A172 (cell line): Measurements from ENCODE around the gene USF3. TPM values are rescaled to one million over a fixed set of nuclear protein-coding genes. Genes with fewer than 3 reads are reported as not detected.

Experiments
- DNase-seq: peaks from one replicate; pipeline ENCODE4 v3.0.0-alpha.2; 2015; ENCODE audit warnings: low spot score
- total RNA-seq: library from RNA; depleted of rRNA; stranded (reverse); fragments of >200 nt; shearing (Covaris generic); gene quantifications from 2 replicates; pipeline ENCODE4 v1.2.3, GENCODE V29; 2014; rRNA removed

USF3 gene
- total RNA-seq, 1 experiment from 2014 or later, result 6.6 TPM

DNA sequence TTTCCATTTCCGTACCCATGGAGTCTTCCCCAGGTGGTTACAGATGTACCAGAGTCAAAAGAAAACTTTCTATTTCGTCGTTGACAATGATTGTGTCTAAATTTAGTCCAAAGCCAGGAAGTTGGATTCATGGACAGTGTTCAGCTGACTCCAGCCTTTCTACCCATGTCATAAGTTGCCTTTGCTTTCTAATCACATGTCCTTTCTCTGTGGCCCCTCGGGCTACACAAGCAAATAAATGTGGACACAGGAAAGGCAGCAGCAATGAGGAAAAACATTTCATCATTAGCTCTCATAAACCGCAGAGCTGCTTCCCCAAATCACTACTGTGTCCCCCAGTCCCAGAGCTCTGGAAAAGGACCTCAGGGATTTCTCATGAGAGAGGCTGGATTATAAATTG, 82.0 kb downstream of the USF3 start:
- no peak for DNase-seq

DNA sequence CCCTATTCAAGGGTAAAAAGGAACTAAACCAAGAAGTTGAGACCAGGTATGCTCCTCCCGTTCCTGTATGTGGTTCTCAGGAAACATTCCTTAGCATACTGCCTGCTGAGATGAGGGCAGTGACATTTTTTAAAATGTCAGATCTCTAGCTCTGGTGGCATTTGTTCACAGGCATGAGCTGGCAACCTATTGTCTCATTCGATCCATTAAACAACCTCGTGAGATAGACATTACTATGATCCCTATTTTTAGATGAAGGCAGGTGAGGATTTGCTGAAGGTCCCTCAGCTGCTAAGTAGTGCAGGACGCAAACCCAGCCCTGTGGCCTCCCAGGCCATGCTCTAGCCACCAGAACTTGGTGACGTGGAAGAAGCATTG, 89.2 kb downstream of the USF3 start:
- no peak for DNase-seq

DNA sequence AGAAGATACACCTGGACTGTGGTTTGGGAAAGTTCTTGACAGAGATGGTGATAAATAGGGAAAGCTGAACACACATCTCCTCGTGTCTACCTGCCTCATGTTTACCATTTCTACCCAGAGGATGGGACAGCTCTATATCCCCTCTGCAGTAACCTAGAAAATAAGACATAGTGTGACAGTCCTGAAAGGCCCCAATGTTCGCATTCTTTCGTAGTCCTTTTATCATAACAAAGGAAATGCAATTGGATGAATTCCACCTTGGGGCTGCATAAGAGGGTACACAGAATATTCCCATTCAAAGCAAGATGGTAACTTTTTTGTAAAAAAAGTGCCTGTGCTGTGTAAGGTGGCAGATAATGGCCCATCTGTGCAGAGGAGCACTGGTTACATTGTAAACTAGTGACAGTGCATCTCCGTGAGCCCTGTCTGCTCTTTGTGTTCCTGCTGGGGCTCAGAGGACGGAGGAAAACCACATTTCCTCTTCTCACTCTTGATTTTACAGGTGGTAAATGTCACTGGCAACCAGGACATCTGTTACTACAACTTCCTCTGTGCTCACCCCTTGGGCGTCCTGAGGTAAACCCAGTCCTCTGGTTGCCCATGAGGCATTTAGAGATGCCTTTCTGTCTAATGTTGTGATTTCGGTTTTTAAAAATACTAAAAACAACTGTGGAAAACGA, 89.8 kb downstream of the USF3 start:
- DNase-seq, result no peak

DNA sequence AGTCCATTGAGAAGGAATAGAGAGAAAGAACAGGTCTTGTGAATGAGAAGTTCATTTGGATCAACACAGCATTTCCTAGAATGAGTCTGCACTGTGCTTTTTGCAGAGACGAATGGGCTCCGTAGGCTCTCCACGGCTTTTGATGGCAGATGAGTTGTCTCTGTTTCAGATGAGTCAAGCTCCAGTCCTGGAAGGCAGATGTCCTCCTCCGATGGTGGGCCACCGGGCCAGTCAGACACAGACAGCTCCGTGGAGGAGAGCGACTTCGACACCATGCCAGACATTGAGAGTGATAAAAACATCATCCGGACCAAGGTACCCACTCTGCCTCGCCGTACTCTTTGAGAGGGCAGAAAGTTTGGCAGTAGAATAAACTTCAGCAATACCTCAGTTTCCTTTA, 93.6 kb downstream of the USF3 start:
- no peak for DNase-seq

DNA sequence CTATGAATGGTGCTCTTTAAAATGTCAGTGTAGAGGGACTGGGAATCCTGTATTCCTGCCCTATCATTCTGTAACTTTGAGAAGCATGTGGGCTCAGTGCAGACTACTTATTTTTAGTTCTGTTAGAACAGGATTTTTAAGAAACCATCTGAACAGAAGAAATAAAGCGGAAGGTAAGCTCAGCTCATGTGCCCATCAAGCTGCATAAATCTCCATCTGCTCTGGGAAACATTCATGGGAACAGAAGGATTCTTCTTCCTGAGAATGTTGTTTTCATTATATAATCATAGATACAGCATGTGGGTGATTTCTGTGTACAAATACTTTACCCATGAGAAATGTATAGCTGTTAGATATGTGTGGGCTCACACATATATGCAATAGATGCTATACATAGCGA, 94.2 kb downstream of the USF3 start:
- DNase-seq, result no peak

DNA sequence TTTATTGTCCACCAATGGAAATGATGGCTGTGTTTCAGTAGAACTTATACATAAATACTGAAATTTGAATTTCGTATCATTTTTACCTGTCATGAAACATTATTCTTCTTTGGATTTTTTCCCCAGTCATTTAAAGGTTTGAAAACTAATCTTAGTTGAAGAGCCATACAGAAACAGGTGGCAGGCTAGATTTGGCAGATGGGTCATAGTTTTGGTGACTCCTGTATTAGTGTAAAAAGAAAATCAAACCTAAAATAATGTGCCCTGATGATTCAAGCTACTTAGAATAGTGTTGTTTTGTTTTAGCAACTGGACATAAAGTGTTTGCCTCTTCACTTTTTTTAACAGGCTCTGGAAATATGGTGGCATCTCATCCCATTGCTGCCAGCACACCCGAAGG, 95.2 kb downstream of the USF3 start:
- no peak for DNase-seq

DNA sequence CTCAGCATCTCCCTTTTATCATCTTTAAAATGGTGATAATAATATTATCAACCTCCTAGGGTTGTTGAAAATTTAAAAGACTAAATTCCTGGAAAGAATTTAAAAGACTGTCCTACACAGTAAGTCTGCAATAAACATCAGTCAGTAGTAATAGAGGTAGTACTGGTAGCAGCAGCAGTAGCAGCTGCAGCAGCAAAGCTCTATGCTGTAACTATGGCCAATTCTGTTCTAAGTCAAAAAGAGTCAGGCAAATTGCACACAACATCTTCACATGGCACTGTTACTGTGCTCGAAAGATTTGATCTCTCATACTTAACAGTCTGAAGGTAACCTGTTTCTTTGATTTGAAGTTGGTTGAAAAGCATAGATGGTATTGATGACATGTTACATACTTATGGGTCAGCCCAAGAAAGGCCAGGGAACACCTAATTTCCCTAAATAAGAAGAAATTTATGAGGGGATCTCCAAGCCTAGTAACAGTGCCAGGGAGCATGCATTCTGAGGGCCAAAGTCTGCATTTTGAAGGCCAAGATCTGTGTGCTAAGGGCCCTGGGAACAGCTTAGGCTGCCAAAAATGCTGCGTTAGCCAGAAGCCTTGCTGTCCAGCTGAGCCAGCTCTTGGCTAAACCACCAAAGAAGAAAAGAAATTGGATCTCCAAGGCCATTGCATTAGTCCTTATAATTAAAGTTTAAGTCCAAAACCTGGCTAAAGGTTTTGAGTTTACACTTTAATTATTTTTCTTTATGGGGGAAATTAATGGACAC, 95.8 kb downstream of the USF3 start:
- no peak for DNase-seq

Other genes starting within 250 kb of the USF3 start
- gene SPICE1, start 181.5 kb downstream of the USF3 start, total RNA-seq, result 18.3 and 24.3 TPM in 2 replicates
- gene SIDT1, start 164.1 kb downstream of the USF3 start, total RNA-seq, result 0.02 TPM in 1 of 2 replicates, not detected in the other
- gene NAA50, start 49.6 kb upstream of the USF3 start, total RNA-seq, result 217 and 234 TPM in 2 replicates
- 109 and 111 TPM in 2 replicates for gene ATP6V1A, start 50.4 kb upstream of the USF3 start, total RNA-seq
- gene GRAMD1C, start 142.1 kb upstream of the USF3 start, total RNA-seq, result 1.0 and 1.1 TPM in 2 replicates